Muscle of leg (tissue), 9 donors: ENCODE measurements around the gene TACR2. TPM values are rescaled to one million over a fixed set of nuclear protein-coding genes. Genes with fewer than 3 reads are reported as not detected.

Source experiments
- polyA plus RNA-seq, 8 donors: library from polyadenylated mRNA; unstranded; fragments of 120-200 nt; gene quantifications; one replicate each; pipeline versions ENCODE4 v1.2.1 to v1.2.3, GENCODE V29; 2013; ENCODE audit warnings: inconsistent platforms in 1 of 8, low replicate concordance in 1 of 8; ENCODE audit not compliant: insufficient read length in 8 of 8, insufficient read depth in 1 of 8
- total RNA-seq: library from RNA; stranded (reverse); fragments of 120-200 nt; gene quantifications from one replicate; pipeline ENCODE4 v1.2.4, GENCODE V29; 2013

Gene TACR2
- total and polyA plus RNA-seq, 9 donors: 0.13 to 0.54 (median 0.38) TPM

Other genes with a start within 250 kb of the TACR2 start
- gene SUPV3L1, start 236.7 kb downstream of the TACR2 start, total RNA-seq: 25.0 TPM
- 10 to 100 TPM; 22.3 to 30.2 (median 25.1) TPM for gene SUPV3L1, start 236.7 kb downstream of the TACR2 start, polyA plus RNA-seq
- 0.04 TPM for gene HKDC1, start 196.6 kb downstream of the TACR2 start, total RNA-seq
- 1 to 10 TPM in 2 of 8 donors, under 1 TPM in 6; 0.08 to 3.4 (median 0.16) TPM for gene HKDC1, start 196.6 kb downstream of the TACR2 start, polyA plus RNA-seq
- gene HK1, start 138.4 kb downstream of the TACR2 start, total RNA-seq: 19.7 TPM
- 10 to 100 TPM; 25.7 to 40.8 (median 31.1) TPM for gene HK1, start 138.4 kb downstream of the TACR2 start, polyA plus RNA-seq
- 54.0 TPM for gene TSPAN15, start 34.5 kb upstream of the TACR2 start, total RNA-seq
- 100 to 1,000 TPM in 1 of 8 donors, 10 to 100 TPM in 7; 52.1 to 103 (median 79.0) TPM for gene TSPAN15, start 34.5 kb upstream of the TACR2 start, polyA plus RNA-seq
- not detected for gene NEUROG3, start 156.5 kb upstream of the TACR2 start, total RNA-seq
- not detected for gene NEUROG3, start 156.5 kb upstream of the TACR2 start, polyA plus RNA-seq
- 0.18 TPM for gene FAM241B, start 213.3 kb upstream of the TACR2 start, total RNA-seq
- under 1 TPM; 0.13 to 0.66 (median 0.34) TPM for gene FAM241B, start 213.3 kb upstream of the TACR2 start, polyA plus RNA-seq